COLO668 (cell line): ENCODE data around the gene FAM185A.
"Not testable (repeated sequence)": the region's sequence is repeated elsewhere in the genome, so short reads cannot be mapped to it uniquely, and the experiment has no call there.

Experiments used
- DNase-seq: peaks from one replicate; lab custom pipeline; 2025; ENCODE audit not compliant: unreplicated experiment; lab: John Stamatoyannopoulos, UW

FAM185A gene

DNA sequence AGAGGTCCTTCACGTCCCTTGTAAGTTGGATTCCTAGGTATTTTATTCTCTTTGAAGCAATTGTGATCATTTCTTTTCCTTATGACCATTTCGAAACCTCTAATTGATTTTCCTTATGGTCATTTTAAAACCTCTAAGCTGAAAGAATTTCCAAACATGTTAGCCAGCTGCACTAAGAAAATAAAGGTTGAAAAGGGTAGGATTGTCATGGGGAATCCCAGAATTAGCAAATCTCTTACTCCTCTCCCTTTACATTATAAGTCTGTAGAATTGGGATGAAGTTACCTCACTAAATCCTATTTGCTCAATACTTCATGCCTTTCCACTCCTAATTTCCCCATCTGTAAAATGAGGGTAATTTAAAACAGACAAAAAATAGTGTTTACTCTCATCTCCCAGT lies 79.5 kb downstream of the FAM185A start:
- no peak for DNase-seq

DNA sequence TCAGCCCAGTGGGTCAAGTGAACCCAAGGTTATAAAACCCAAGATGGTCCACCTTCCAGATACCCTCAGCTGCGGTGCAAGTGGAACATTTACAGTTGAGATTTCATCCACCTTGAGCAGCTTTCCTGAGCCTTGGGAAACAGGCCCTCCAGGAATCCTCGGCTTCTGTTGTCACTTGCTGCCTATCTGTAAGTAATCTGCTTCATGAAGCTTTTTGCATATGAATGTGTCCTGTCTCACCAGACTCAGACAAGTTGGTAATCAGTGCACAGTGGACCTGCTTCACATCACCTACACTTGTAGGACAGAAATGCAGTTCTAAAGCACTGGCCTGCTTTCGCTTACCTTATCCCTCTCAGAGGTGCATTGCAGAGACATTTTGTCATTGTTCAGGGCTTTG lies 80.3 kb downstream of the FAM185A start:
- no peak for DNase-seq

DNA sequence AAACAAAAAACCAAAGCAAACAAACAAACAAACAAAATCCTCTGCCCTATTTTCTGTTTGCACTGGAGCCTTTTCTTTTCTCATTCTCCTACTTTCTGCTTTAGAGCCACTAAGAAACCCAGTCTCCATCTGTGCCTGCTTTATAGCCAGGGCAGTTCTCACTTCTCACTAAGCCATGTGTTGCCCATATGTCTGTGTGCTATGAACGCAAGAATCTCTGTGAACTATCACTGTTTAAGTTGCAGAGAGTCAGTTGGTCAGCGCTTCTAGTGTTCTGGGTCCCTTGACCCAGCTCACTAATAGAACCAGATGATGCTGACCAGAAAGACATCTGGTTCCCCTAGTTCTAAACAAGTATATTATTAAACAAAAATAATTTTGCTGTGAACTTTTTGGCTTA lies 81.4 kb downstream of the FAM185A start:
- no peak for DNase-seq

DNA sequence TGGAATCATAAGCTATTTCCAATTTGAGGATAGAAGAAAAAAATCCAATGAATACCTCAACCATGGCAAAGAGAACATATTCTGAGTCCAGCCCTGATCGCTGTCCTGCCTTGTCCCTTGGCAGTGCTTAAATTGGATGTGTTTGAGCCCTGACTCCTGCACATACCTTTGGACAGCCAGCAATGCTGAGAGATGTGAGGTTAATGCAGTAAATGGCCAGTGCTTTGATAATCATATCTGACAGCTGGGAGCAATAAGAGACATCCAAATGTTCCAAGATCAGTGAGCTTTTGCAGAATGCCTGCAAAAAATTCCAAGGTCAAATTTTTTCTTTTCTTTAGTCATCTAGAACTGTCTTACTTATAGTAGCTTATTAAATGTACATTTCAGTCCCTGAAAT lies 83.9 kb downstream of the FAM185A start:
- DNase-seq = no peak

DNA sequence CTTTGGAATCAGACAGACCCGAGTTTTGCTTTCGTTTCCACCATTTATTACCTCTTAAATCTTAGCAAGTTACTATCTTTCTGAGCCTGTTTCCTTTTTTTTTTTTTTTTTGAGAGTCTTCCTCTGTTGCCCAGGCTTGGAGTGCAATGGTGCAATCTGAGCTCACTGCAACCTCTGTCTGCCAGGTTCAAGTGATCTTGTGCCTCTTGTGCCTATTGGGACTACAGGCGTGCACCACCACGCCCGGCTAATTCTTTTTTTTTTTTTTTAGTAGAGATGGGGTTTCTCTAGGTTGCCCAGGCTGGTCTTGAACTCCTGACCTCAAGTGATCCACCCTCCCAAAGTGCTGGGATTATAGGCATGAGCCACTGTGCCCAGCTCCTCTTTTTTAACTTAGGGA lies 84.5 kb downstream of the FAM185A start:
- DNase-seq = no peak

DNA sequence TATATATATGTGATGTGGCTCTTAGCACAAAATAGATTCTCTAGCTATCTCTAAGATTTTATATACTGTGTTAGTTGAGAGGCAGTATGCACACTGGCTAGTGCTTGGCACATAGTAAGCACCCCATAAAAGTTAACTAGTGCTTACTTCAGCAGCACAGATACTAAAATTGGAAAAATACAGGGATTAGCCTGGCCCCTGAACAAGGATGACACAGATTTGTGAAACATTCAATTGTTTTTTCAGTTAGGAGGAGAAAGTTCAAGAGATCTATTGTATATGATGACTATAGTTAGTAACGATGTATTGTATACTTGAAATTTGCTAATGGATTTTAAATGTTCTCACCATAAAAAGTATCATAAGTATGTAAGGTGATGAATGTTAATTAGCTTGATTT lies 85.7 kb downstream of the FAM185A start:
- no peak for DNase-seq

DNA sequence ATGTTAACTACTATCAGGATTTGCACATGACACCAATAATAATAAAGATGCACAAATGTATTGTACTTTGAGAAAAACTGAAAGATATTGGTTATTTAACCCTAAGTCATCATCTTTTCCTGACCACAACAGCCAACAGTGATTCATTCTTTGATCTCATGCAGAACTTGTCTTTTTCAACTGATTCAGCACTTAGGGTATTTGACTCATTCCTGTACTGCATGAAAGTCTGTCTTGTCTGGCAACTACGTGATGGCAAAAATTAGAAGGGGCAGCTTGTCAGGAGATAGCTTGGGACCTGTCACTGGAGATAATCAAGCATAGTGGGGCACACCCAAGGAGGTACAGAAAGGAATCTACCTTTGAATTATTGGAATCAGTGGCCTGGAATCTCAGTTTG lies 86.2 kb downstream of the FAM185A start:
- no peak for DNase-seq

DNA sequence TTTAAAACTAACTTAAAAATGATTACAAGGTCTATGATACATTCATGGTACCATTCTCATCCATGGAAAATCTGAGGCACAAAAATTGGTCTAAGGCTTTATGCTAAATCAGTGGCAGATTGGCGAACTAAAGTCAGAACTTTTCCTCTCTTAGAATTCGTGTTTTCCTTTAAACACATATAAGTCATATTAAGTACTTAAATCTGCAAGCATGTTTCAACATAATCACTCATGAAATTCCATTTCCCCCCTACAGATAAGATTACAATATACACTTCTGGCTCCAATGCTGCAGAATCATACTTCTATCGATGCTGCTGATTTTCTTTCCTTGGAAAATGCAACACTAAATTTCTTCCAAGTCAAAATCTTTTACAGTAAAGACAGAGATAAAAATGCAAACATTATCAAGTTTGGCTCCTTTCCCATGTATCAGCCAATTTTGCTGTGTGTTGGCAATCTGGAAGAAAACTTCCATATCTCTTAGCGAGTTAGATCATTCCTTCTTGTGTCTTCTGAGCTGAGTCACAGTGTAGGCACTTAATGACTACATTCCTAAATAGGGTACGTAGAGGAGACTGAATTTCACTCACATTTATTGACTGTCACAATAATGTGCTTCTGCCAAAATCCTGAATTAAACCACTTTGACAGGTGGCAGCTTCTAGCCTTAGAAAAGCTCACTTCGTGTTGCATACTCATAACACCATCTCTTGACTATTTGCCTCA lies 87.6 kb downstream of the FAM185A start:
- DNase-seq = no peak

DNA sequence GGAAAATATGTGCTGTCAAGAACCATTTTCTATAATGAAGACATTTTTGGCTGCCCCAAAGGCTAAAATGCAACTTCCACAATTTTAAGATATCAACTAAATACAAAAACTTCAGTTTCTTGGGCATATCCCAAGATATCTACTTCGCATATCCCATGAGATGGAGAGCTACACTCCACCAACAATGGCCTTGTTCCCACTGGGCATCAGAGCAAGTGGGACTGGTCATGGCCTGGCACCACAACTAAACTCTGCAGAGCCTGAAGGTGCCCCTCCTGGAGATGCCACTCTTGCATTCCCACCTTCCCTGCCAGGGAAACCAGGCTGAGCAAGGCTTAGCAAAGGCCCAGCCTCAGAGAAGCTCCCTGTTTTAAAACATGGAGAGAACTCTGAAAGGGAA lies 88.2 kb downstream of the FAM185A start:
- DNase-seq = no peak

DNA sequence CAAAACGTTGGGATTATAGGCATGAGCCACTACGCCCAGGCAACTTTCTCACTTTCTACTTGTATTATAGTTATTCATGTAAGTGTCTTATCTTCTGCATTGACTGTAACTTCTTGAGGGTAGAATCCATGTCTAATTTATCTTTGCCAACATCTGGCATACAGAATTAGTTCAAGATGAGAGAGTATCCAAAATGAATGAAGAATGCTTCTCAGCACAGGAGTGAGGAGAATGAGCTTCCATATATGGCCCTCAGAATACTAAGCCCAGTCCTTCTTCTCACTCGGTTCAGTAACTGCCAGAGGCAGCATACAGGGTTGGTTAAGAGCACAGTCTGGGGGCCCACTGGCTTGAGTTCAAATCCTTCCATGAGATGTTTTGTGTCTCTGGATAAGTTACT lies 89.0 kb downstream of the FAM185A start:
- DNase-seq = no peak

DNA sequence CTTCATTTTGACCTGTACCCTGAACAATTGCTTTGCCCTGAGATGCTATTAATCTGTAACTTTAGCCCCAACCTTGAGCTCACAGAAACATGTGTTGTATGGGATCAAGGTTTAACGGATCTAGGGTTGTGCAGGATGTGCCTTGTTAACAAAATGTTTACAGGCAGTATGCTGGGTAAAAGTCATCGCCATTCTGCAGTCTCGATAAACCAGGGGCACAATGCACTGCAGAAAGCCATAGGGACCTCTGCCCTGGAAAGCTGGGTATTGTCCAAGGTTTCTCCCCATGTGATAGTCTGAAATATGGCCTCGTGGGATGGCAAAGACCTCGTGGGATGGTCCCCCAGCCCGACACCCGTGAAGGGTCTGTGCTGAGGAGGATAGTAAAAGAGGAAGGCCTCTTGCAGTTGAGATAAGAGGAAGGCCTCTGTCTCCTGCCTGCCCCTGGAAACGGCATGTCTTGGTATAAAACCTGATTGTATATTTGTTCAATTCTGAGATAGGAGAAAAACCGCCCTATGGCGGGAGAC lies 89.8 kb downstream of the FAM185A start:
- not testable (repeated sequence) for DNase-seq

DNA sequence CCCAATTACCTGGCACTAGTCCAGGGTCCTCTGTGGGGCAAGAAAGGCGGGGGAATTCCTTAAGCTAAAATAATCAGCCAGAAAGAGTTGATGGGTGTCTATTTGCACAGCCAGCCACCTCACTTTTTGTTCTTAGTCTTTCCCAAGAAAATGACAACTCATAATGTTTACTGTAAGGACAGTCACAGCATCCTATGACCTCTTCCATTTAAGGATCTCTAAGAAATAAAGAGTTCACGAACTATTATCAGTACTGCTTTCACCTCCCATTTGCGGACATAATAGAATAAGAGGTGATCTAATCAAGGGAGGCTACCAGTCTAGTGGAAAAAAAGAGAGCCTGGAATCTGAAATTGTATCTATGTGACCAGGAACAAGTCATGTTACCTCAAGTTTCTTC lies 91.6 kb downstream of the FAM185A start:
- no peak for DNase-seq

DNA sequence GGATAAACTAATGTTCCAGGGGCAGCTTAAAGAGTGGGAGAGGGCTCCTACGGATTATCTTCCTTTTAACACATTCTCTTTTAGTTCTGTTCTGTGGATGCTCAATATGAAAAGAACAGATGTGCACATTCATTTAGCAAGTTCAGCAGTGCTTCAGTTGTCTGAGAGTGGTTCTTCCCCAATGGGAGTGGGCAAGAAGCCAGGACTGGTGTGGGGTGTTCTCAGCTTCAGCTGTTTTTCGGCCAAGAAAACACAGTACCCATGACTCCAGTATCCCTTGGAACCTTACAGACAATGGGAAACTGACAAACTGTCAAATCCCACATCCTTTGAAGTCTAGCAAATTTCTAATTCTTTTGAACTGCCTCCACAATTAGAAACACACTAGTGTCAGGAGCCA lies 92.5 kb downstream of the FAM185A start:
- no peak for DNase-seq

DNA sequence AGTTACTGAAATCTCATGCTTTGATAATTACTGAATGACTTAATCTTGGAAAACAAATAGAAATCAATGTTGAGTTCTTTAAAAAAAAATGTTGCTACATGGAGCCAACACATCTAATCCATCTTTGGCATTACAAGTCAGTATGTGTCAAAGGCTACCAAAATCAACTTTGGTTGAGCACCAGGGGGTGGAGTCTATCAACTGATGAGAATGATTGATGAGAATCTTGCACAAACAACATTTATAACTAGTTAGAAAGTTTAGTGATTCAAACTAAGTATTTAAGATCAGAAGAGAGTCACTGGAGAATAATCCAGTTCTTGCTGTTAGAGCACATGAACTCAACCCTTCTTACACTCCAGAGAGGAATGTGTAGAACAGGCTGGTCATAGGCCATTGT lies 93.5 kb downstream of the FAM185A start:
- DNase-seq = no peak

DNA sequence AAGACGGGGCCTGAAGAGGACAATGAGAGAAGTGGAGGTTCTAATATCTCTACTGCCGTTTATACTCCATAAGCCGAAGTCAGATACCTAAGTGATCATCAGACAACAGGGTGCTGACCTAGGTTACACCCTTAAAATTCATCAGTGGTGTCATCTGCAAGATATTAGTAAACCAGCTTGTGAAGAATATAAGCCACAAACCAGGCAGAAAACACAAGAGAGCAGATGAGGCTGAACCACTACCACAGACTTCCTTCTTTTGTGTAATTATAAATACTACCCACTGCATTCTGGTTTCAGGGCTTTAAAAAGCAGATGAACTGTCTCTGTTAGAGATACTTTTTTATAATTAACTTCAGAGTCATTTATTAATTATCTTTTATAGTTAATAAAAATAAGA lies 95.1 kb downstream of the FAM185A start:
- no peak for DNase-seq

DNA sequence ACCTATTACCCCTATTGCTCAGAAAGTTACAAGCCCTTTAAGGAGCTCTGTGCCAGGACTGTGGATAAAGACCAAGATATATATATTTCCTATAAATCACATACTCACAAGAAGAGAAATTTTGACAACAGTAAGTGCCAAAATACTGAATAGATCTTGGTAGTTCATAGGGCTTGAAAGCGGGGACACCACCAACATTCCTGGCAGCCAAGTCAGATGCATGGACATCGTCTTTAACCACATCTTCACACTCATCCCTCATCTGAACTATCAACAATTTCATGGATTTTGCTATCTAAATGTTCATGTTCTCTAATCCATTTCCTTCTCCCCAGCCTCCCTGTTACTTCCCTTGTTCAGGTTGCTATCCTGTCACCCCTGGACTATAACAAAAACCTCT lies 96.5 kb downstream of the FAM185A start:
- DNase-seq = no peak

DNA sequence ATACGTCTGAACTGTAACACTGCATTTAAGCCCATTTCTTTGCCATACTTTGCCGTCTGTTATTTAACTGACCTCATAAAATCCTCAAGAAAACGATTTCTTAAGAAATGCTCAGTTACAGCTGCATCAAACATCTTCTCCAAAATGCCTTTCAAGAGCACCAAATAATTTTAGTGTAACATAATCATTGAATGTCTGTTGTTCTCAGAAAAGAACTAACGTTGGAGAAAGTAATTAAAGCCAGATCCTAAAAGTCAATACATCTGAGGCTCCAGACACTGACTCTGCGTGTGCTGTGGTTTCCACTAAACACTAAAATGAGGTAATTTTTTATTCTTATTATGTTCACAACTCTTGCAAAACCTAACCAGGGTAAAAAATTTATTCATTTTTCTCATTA lies 100.3 kb downstream of the FAM185A start:
- no peak for DNase-seq

DNA sequence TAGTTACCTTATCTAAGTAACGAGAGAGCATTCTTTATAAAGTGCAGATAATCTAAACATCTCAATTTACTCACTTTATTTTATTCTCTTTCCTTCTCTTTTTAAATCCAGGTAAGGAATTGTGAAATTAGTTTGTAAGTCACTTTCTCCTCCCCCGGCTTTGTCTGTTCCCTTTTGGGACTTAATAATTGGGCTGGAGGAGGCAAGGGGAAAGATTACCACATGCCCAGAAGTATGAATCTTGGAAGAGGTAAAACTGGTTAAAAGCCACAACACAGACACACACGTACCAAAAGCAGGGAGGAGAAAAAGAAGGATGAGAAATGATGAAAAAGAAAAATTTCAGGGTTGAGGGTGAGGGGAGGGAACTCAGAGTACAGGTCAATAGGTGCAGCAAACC lies 100.7 kb downstream of the FAM185A start:
- no peak for DNase-seq

DNA sequence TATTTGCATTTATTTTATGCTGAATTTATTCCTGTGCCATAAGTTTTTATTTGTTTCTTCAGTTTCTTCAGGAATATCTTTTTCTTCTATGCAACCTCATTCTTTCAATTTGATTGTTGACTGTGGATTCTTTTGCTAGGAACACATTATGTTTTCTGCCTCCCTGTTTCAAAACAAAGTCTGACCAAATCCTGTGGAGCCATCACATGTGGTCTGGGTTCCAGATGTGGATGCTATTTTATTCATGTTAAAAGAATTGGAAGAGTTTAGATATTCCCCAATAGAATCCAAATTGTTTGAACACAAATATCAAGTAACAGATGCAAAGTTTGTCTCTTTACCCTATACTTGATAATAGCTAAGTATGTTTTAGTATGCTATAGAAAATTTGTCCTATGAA lies 107.2 kb downstream of the FAM185A start:
- DNase-seq = no peak
